Suprapubic skin (tissue), 4 donors: ENCODE data around the gene P2RX4.

Experiments
- POLR2A ChIP-seq, 2 donors: fragments of 450-650 bp; IDR thresholded peaks; one replicate each; pipeline ENCODE4 v1.6.1; 2017; ENCODE audit warnings: antibody characterized with exemption in 2 of 2, mild to moderate bottlenecking in 2 of 2, moderate library complexity in 2 of 2
- POLR2AphosphoS5 ChIP-seq, 3 donors: sonication (generic); formaldehyde crosslinking; IDR thresholded peaks; one replicate each; pipeline ENCODE4 v1.6.1; 2017; ENCODE audit warnings: antibody characterized with exemption in 3 of 3
- TF ChIP-seq, protein P1 (sequence below), 2 donors: fragments of 200-600 bp in 1 of 2; fragments of 450-650 bp in 1 of 2; sonication (generic) in 1 of 2; IDR thresholded peaks; one replicate each; pipeline ENCODE4 v1.5.1; 2016 to 2019; ENCODE audit warnings: antibody characterized with exemption in 2 of 2, mild to moderate bottlenecking in 1 of 2, moderate library complexity in 1 of 2

DNA sequence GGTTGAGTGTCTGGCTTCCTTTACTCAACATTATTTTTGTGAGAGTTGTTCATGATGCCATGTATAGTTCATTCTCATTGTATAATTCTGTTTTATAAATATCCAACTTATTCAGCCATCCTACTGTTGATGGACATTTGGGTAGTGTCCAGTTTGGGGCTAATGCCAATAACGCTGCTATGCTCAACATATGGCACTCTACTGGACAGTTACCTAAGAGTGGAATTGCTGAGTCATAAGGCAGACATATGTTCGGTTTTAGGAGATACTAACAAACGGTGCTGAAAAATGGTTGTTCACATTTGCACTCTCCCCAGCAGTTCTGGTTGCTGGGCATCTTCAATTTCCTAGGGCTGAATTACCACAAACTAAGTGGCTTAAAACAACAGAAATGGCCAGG lies 28.7 kb upstream of the P2RX4 start:
- TF ChIP-seq POLR2A (IDR thresholded peaks at IDR 0.05) = no peak
- TF ChIP-seq, protein P1, sequence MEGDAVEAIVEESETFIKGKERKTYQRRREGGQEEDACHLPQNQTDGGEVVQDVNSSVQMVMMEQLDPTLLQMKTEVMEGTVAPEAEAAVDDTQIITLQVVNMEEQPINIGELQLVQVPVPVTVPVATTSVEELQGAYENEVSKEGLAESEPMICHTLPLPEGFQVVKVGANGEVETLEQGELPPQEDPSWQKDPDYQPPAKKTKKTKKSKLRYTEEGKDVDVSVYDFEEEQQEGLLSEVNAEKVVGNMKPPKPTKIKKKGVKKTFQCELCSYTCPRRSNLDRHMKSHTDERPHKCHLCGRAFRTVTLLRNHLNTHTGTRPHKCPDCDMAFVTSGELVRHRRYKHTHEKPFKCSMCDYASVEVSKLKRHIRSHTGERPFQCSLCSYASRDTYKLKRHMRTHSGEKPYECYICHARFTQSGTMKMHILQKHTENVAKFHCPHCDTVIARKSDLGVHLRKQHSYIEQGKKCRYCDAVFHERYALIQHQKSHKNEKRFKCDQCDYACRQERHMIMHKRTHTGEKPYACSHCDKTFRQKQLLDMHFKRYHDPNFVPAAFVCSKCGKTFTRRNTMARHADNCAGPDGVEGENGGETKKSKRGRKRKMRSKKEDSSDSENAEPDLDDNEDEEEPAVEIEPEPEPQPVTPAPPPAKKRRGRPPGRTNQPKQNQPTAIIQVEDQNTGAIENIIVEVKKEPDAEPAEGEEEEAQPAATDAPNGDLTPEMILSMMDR (IDR thresholded peaks at IDR 0.05) = no peak
- TF ChIP-seq POLR2AphosphoS5 (IDR thresholded peaks at IDR 0.05) = no peak
